PFSK-1 (cell line): ENCODE results near the gene PPP4R2.

Experiments used
- POLR2AphosphoS5 ChIP-seq: IDR thresholded peaks from 2 replicates; pipeline ENCODE4 v1.6.1; 2012; ENCODE audit warnings: low read depth, mild to moderate bottlenecking, control low read depth, low read length, moderate library complexity
- REST ChIP-seq, 2 experiments: IDR thresholded peaks; 2 replicates each; pipeline versions ENCODE4 v1.6.1 to v1.8.0; 2011 to 2012; ENCODE audit warnings: low read depth in 2 of 2, low read length in 2 of 2, control low read depth in 1 of 2, inconsistent platforms in 1 of 2, mild to moderate bottlenecking in 1 of 2, moderate library complexity in 1 of 2; ENCODE audit not compliant: insufficient read depth in 1 of 2
- SIN3A ChIP-seq: IDR thresholded peaks from 2 replicates; pipeline ENCODE4 v1.6.1; 2012; ENCODE audit warnings: mild to moderate bottlenecking, low read length, moderate library complexity, borderline replicate concordance; ENCODE audit not compliant: insufficient read depth
- TAF1 ChIP-seq: IDR thresholded peaks from 2 replicates; pipeline ENCODE4 v1.6.1; 2012; ENCODE audit warnings: low read length, control low read depth, borderline replicate concordance; ENCODE audit not compliant: insufficient read depth

- TF ChIP-seq POLR2AphosphoS5: no peak
- TF ChIP-seq REST (IDR thresholded peaks at IDR 0.05; ENCODE audit: insufficient read depth in 1 of 2, low read depth in 2 of 2, low read length in 2 of 2): no peak
- TF ChIP-seq TAF1: no peak
- no peak for TF ChIP-seq SIN3A
These were observed 3.3 kb downstream of the PPP4R2 start for GRCh38 chr3:72999951-73000350.
